GM12801 (cell line): Measurements from ENCODE around the gene XDH.

Source experiments
- CTCF ChIP-seq: IDR thresholded peaks from one replicate; pipeline ENCODE4 v1.5.1; 2011; ENCODE audit warnings: control low read depth; ENCODE audit not compliant: insufficient read length; ENCODE audit errors: extremely low read depth

Gene XDH

GRCh38 chr2:31419386-31419785, 4.8 kb upstream of the XDH start:
- TF ChIP-seq CTCF, result no peak

GRCh38 chr2:31415421-31415820, 879 bp upstream of the XDH start:
- no peak for TF ChIP-seq CTCF

- TF ChIP-seq CTCF, result no peak
Measured at GRCh38 chr2:31413862-31414550, 536 bp downstream of the XDH start.

- TF ChIP-seq CTCF, result no peak
Measured at GRCh38 chr2:31413025-31413424, 1.5 kb downstream of the XDH start.

- no peak for TF ChIP-seq CTCF
Measured at GRCh38 chr2:31411771-31412170, 2.8 kb downstream of the XDH start.

- no peak for TF ChIP-seq CTCF
Measured at GRCh38 chr2:31406593-31407385, 7.8 kb downstream of the XDH start.

GRCh38 chr2:31404827-31405226, 9.7 kb downstream of the XDH start:
- TF ChIP-seq CTCF, result no peak
